HepG2 (cell line): ENCODE data around the gene ANXA6. TPM values are rescaled to one million over a fixed set of nuclear protein-coding genes. Genes with fewer than 3 reads are reported as not detected.

Experiments used
- ATAC-seq: fragments of 200-7000 bp; cut with Tn5 transposase; 3 replicates; pipeline ENCODE4 v1.9.1; 2020; ENCODE audit warnings: mild to moderate bottlenecking, moderate library complexity
- BruUV-seq: library from RNA; stranded (reverse); fragments of 400-500 nt; replicated peaks from 2 replicates; lab custom pipeline; 2021; lab: Mats Ljungman, UMichigan
- CTCF ChIA-PET: fragments of 300-600 bp; formaldehyde crosslinking; extraction: SDS; loops from one replicate; lab custom pipeline; 2021; ENCODE audit warnings: low total read pairs, inconsistent platforms, low intra/inter-chr PET ratio; lab: Yijun Ruan, JAX
- POLR2A ChIA-PET: fragments of 350-600 bp; sonication (Branson Sonifier 250); formaldehyde crosslinking; loops from one replicate; lab custom pipeline; 2020; ENCODE audit warnings: antibody characterized with exemption, inconsistent platforms; lab: Yijun Ruan, JAX
- DNase-seq: peaks from one replicate; pipeline ENCODE4 v3.0.0-alpha.2; 2015; ENCODE audit warnings: low spot score
- FAIRE-seq: peaks from 3 replicates; lab custom pipeline; 2011; peaks lifted over from hg19 to GRCh38; lab: Jason Lieb, UNC
- H2AFZ ChIP-seq: one replicate; pipeline ENCODE4 v1.6.1; 2011; ENCODE audit warnings: low read length, inconsistent platforms
- H3K27ac ChIP-seq: fragments of 300-600 bp; 3 replicates; pipeline ENCODE4 v1.8.0; 2011; ENCODE audit warnings: mixed run types, mild to moderate bottlenecking, mixed read lengths, low read length, inconsistent platforms; ENCODE audit not compliant: insufficient read depth; ENCODE audit errors: extremely low read length
- H3K27me3 ChIP-seq, 2 experiments: fragments of 200-600 bp in 1 of 2; 2 replicates in 1 of 2; 3 replicates in 1 of 2; pipeline versions ENCODE4 v1.6.0 to v1.8.0; 2011; ENCODE audit warnings: low read length in 2 of 2, mild to moderate bottlenecking in 2 of 2, moderate library complexity in 2 of 2, inconsistent platforms in 1 of 2; ENCODE audit not compliant: insufficient read depth in 2 of 2, control insufficient read depth in 1 of 2
- H3K36me3 ChIP-seq, 2 experiments: fragments of 200-600 bp in 1 of 2; replicated peaks in 1 of 2; 2 replicates in 1 of 2; 3 replicates in 1 of 2; pipeline versions ENCODE4 v1.5.1 to v1.8.0; 2011; ENCODE audit warnings: low read length in 2 of 2, inconsistent platforms in 1 of 2; ENCODE audit not compliant: insufficient read depth in 2 of 2, control insufficient read depth in 1 of 2
- H3K4me1 ChIP-seq: 2 replicates; pipeline ENCODE4 v1.5.1; 2012; ENCODE audit warnings: low read length, inconsistent platforms; ENCODE audit not compliant: insufficient read depth
- H3K4me2 ChIP-seq: 2 replicates; pipeline ENCODE4 v1.6.0; 2011; ENCODE audit warnings: low read depth, low read length, inconsistent platforms
- H3K4me3 ChIP-seq, 3 experiments: fragments of 200-600 bp in 1 of 3; sonication (generic), shearing (Covaris generic) in 1 of 3; replicated peaks in 1 of 3; 2 replicates each; pipeline ENCODE4 v1.5.1; 2011 to 2016; ENCODE audit warnings: low read length in 3 of 3, inconsistent platforms in 2 of 3, low read depth in 2 of 3, mild to moderate bottlenecking in 2 of 3, control low read depth in 1 of 3, mixed read lengths in 1 of 3; ENCODE audit not compliant: insufficient read depth in 1 of 3
- H3K79me2 ChIP-seq: one replicate; pipeline ENCODE4 v1.6.1; 2011; ENCODE audit warnings: low read length, inconsistent platforms; ENCODE audit not compliant: insufficient read depth
- H3K9ac ChIP-seq: 2 replicates; pipeline ENCODE4 v1.6.0; 2011; ENCODE audit warnings: mild to moderate bottlenecking, low read depth, low read length, inconsistent platforms; ENCODE audit not compliant: insufficient read depth
- H3K9me3 ChIP-seq: 2 replicates; pipeline ENCODE4 v1.5.1; 2012; ENCODE audit warnings: mild to moderate bottlenecking, low read length
- H4K20me1 ChIP-seq: 2 replicates; pipeline ENCODE4 v1.6.0; 2011; ENCODE audit warnings: inconsistent platforms, mild to moderate bottlenecking, low read length, moderate library complexity; ENCODE audit not compliant: insufficient read depth
- CBX2 ChIP-seq, 2 experiments: fragments of 200-600 bp in 1 of 2; sonication (generic); formaldehyde crosslinking in 1 of 2; IDR thresholded peaks; 2 replicates each; pipeline versions ENCODE4 v1.7.0 to v1.8.1; 2018 to 2022; ENCODE audit warnings: low read depth in 2 of 2, low read length in 1 of 2, mild to moderate bottlenecking in 1 of 2, missing genetic modification reagents in 1 of 2
- CCDC6 ChIP-seq: sonication (generic); formaldehyde crosslinking; IDR thresholded peaks from 2 replicates; pipeline ENCODE4 v1.8.1; 2022; ENCODE audit warnings: mild to moderate bottlenecking, missing genetic modification reagents, moderate library complexity
- FOXK1 ChIP-seq: sonication (generic); formaldehyde crosslinking; IDR thresholded peaks from 2 replicates; pipeline ENCODE4 v1.4.0; 2020; ENCODE audit warnings: low read depth, missing genetic modification reagents, borderline replicate concordance
- IRF9 ChIP-seq: sonication (generic); formaldehyde crosslinking; IDR thresholded peaks from 2 replicates; pipeline ENCODE4 v1.8.0; 2022; ENCODE audit warnings: missing genetic modification reagents, mild to moderate bottlenecking, borderline replicate concordance
- RBM22 ChIP-seq: fragments of 200-400 bp; formaldehyde crosslinking; optimal IDR thresholded peaks from 2 replicates; pipeline ENCODE3; 2017; ENCODE audit warnings: mild to moderate bottlenecking, low read length, moderate library complexity
- RFXAP ChIP-seq: sonication (generic); formaldehyde crosslinking; IDR thresholded peaks from 2 replicates; pipeline ENCODE4 v1.4.0; 2020; ENCODE audit warnings: missing genetic modification reagents, borderline replicate concordance
- ZNF121 ChIP-seq: sonication (generic); formaldehyde crosslinking; IDR thresholded peaks from 2 replicates; pipeline ENCODE4 v1.5.0; 2020; ENCODE audit warnings: mild to moderate bottlenecking, missing genetic modification reagents
- ZNF143 ChIP-seq: sonication (generic); formaldehyde crosslinking; IDR thresholded peaks from 2 replicates; pipeline ENCODE4 v1.4.0; 2020; ENCODE audit warnings: missing genetic modification reagents
- ZNF367 ChIP-seq: sonication (generic); formaldehyde crosslinking; IDR thresholded peaks from 2 replicates; pipeline ENCODE4 v1.4.0; 2020; ENCODE audit warnings: missing genetic modification reagents, borderline replicate concordance
- ZNF609 ChIP-seq: sonication (generic); formaldehyde crosslinking; IDR thresholded peaks from 2 replicates; pipeline ENCODE4 v1.4.0; 2020; ENCODE audit warnings: mild to moderate bottlenecking, missing genetic modification reagents, borderline replicate concordance
- WGBS: methylation state at CpG from one replicate; pipeline ENCODE4 v1.1.6; 2017; ENCODE audit warnings: low lambda C conversion rate; 5-methylcytosine and 5-hydroxymethylcytosine counted together
- in situ Hi-C: cut with HindIII; loops from 2 replicates; pipeline ENCODE4 v1.10.0; 2017; ENCODE audit warnings: low pct_unique_long_range_greater_than_20kb; ENCODE audit not compliant: extremely low pct_ligation_motif_present
- intact Hi-C: fragments of 100-400 bp; cut with micrococcal nuclease; formaldehyde crosslinking; loops from one replicate; pipeline ENCODE4 v1.10.0; 2022; ENCODE audit not compliant: unreplicated experiment
- polyA plus RNA-seq, 8 experiments: library from polyadenylated mRNA; depleted of rRNA in 3 of 8; stranded (reverse) in 7 of 8; unstranded in 1 of 8; fragments of >200 nt; fragmentation: Illumina TruSeq in 4 of 8; extraction: Trizol in 4 of 8; gene quantifications; 2 replicates each; pipeline versions ENCODE4 v1.2.1 to v1.2.3, GENCODE V29; 2011 to 2016; ENCODE audit warnings: low read depth in 4 of 8, missing spikeins in 1 of 8, mixed read lengths in 1 of 8; ENCODE audit not compliant: insufficient read depth in 1 of 8
- total RNA-seq, 5 experiments: library from RNA; depleted of rRNA; stranded (reverse); fragments of >200 nt; fragmentation: Illumina TruSeq; extraction: Trizol; gene quantifications; 2 replicates each; pipeline ENCODE4 v1.2.3, GENCODE V29; 2016; ENCODE audit warnings: low read depth in 1 of 5

The ANXA6 gene
- total and polyA plus RNA-seq, 2 of the 13 experiments (the other 11 are each of a cell fraction or from before 2014, with no cell fraction given): 103 to 125 TPM

- H3K4me2 ChIP-seq: no peak overlapping the region
- no peak overlapping the region for H3K4me3 ChIP-seq
- WGBS: 89% methylated on average over 11 of the region's 13 CpGs
- no peaks in the 10 kb centered on the region for H3K79me2 ChIP-seq
- FAIRE-seq (no peak), ATAC-seq (no peak), DNase-seq (no peak)
- H3K36me3 ChIP-seq: peaks cover 24 to 85% of the 10 kb centered on the region in 2 experiments
- no peaks in the 10 kb centered on the region for H4K20me1 ChIP-seq
- no peak overlapping the region for H3K9ac ChIP-seq
- TF ChIP-seq RBM22: no peak
- no peak for TF ChIP-seq CCDC6 (CRISPR knock-in tag)
- no peak for TF ChIP-seq ZNF121 (CRISPR knock-in tag)
- no peak for TF ChIP-seq RFXAP (CRISPR knock-in tag)
- TF ChIP-seq ZNF609 (CRISPR knock-in tag): no peak
- TF ChIP-seq ZNF143 (CRISPR knock-in tag): no peak
- no peak for TF ChIP-seq IRF9 (CRISPR knock-in tag)
- no peak for TF ChIP-seq CBX2 (IDR thresholded peaks at IDR 0.05; ENCODE audit: low read depth, low read length)
- TF ChIP-seq CBX2 (CRISPR knock-in tag; IDR thresholded peaks at IDR 0.05; ENCODE audit: low read depth): no peak
- no peak for TF ChIP-seq FOXK1 (CRISPR knock-in tag)
- TF ChIP-seq ZNF367 (CRISPR knock-in tag): no peak
- no peaks in the 10 kb centered on the region for H3K9me3 ChIP-seq
- POLR2A ChIA-PET: no interaction called here
- H2AFZ ChIP-seq: no peak overlapping the region
- in situ Hi-C loops (no loop called here), intact Hi-C loops (no loop called here)
- CTCF ChIA-PET: no interaction called here
- no TSS peak for BruUV-seq
- H3K27ac ChIP-seq: no peak overlapping the region
- no peaks in the 10 kb centered on the region for H3K27me3 ChIP-seq
- 0 out of 2 replicates have a peak, but pooled peaks cover 3% of the 10 kb centered on the region for H3K4me1 ChIP-seq
Observed at GRCh38 chr5:151130922-151131891, 26.4 kb downstream of the ANXA6 start.
